Suprapubic skin (tissue), 4 donors: Measurements from ENCODE around the gene RAB3A.

Experiments used
- CTCF ChIP-seq, 2 donors: fragments of 200-600 bp in 1 of 2; fragments of 450-650 bp in 1 of 2; sonication (generic) in 1 of 2; IDR thresholded peaks; one replicate each; pipeline ENCODE4 v1.5.1; 2016 to 2019; ENCODE audit warnings: antibody characterized with exemption in 2 of 2, mild to moderate bottlenecking in 1 of 2, moderate library complexity in 1 of 2
- POLR2A ChIP-seq, 2 donors: fragments of 450-650 bp; IDR thresholded peaks; one replicate each; pipeline ENCODE4 v1.6.1; 2017; ENCODE audit warnings: antibody characterized with exemption in 2 of 2, mild to moderate bottlenecking in 2 of 2, moderate library complexity in 2 of 2
- POLR2AphosphoS5 ChIP-seq, 3 donors: sonication (generic); formaldehyde crosslinking; IDR thresholded peaks; one replicate each; pipeline ENCODE4 v1.6.1; 2017; ENCODE audit warnings: antibody characterized with exemption in 3 of 3

DNA sequence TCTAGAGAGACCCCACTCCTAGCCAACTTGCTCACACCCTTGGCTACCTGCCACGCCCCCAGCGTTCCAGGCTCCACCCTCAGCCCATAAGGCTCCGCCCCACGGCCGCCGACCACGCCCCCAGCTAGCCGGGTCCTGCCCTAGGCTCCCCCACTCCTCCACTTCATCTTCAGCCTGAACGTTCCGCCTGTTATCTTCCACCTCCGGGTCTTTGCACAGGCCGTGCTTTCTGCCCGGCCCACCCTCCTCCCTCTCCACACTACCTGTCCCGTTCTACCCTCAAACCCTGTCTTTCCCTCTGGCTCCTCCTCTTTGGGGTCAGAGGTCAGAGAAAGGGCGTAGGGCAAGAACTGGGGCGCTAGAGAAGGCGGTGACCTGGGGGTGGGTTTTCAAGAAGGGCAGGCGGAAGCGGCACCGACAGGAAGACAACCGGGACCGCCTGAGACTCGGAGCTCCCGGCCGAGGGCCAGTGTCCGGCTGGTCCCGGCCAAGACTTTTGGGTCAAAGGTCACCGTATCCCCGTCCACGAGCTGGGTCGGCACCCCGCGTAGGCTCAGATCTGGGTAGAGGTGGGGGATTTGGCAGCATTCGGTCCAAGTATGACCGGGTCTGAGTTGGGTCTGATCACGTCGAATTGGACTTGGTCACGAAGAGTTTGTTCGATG, 20.1 kb upstream of the RAB3A start:
- TF ChIP-seq CTCF (IDR thresholded peaks at IDR 0.05): no peak
- TF ChIP-seq POLR2A (IDR thresholded peaks at IDR 0.05): no peak
- TF ChIP-seq POLR2AphosphoS5 (IDR thresholded peaks at IDR 0.05): no peak
